SK-N-SH treated with all-trans-retinoic acid at 6 μM for 48 hours (cell line): ENCODE results near the gene LRRC4B.

Experiments
- CSDC2 ChIP-seq: fragments of 250-450 bp; sonication (Bioruptor Pico); IDR thresholded peaks from 2 replicates; pipeline ENCODE4 v1.5.0; 2020; ENCODE audit warnings: mild to moderate bottlenecking, moderate library complexity
- ESRRG ChIP-seq: fragments of 250-450 bp; sonication (Bioruptor Pico); IDR thresholded peaks from 2 replicates; pipeline ENCODE4 v1.6.1; 2021; ENCODE audit warnings: mild to moderate bottlenecking
- OSR1 ChIP-seq: fragments of 250-450 bp; sonication (Bioruptor Pico); IDR thresholded peaks from 2 replicates; pipeline ENCODE4 v1.8.0; 2022; ENCODE audit warnings: moderate library complexity, mild to moderate bottlenecking, inconsistent platforms
- PATZ1 ChIP-seq: fragments of 250-450 bp; sonication (Bioruptor Pico); IDR thresholded peaks from 2 replicates; pipeline ENCODE4 v1.8.0; 2020; ENCODE audit warnings: mild to moderate bottlenecking, moderate library complexity, borderline replicate concordance
- TCF4 ChIP-seq: fragments of 250-450 bp; sonication (Bioruptor Pico); IDR thresholded peaks from 2 replicates; pipeline ENCODE4 v1.8.0; 2021; ENCODE audit warnings: mild to moderate bottlenecking, moderate library complexity, borderline replicate concordance
- ZC3H10 ChIP-seq: fragments of 250-450 bp; sonication (Bioruptor Pico); IDR thresholded peaks from 2 replicates; pipeline ENCODE4 v1.5.1; 2021; ENCODE audit warnings: mild to moderate bottlenecking, moderate library complexity
- ZFP30 ChIP-seq: fragments of 450-650 bp; formaldehyde crosslinking; IDR thresholded peaks from 2 replicates; pipeline ENCODE4 v1.5.0; 2022; ENCODE audit warnings: mild to moderate bottlenecking, moderate library complexity
- ZNF8 ChIP-seq: fragments of 450-650 bp; formaldehyde crosslinking; IDR thresholded peaks from 2 replicates; pipeline ENCODE4 v1.5.0; 2020; ENCODE audit warnings: mild to moderate bottlenecking, moderate library complexity
- TF ChIP-seq, protein P1 (sequence below): fragments of 250-450 bp; sonication (Bioruptor Pico); IDR thresholded peaks from 2 replicates; pipeline ENCODE4 v1.5.1; 2020; ENCODE audit warnings: low read depth, mild to moderate bottlenecking, moderate library complexity

DNA sequence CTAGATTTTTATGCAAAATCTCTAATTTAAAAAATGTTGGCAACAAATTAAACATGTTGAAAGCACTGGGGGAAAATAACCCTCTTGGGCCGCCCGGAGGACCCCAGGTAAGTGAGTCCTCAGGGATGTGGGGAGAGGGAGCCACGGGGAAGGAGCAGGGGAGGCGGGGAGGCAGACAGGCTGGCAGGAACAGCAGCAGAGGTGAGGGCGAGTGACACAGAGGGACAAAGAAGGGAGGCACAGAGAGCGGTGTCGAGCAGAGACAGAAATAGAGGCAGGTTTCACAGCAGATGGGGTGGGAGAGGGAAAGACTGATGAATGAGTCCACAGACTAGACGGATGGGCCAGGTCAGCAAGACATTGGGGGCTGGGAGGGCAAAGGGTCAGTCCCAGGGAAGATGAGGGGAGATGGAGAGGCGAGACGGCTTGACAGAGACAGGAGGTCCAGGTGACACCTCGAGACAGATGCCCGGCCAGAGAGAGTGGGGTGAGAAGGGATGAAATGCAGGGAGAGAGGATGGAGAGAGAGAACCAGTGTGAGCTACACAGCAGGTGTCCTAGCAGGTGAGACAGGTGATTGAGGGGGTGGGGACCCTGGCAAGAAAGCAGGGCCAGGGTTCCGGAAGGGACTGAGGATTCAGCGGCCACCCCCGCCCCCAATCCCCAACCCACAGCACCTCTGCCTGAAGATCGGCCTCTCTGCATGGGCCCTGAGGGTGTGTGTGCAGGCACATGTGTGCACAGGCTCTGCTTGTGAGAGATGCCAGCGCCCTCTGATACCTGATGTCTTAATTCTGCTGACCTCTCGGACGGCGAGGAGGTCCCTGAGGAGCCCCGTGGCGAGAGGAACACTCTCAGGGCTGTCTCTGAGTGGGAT, 3.8 kb downstream of the LRRC4B start:
- TF ChIP-seq ZC3H10 (no peak), CSDC2 (no peak), ZNF8 (no peak), PATZ1 (no peak), ESRRG (CRISPR knock-in tag) (no peak), OSR1 (CRISPR knock-in tag) (no peak), ZFP30 (no peak), TCF4 (CRISPR knock-in tag) (no peak)
- TF ChIP-seq, protein P1, sequence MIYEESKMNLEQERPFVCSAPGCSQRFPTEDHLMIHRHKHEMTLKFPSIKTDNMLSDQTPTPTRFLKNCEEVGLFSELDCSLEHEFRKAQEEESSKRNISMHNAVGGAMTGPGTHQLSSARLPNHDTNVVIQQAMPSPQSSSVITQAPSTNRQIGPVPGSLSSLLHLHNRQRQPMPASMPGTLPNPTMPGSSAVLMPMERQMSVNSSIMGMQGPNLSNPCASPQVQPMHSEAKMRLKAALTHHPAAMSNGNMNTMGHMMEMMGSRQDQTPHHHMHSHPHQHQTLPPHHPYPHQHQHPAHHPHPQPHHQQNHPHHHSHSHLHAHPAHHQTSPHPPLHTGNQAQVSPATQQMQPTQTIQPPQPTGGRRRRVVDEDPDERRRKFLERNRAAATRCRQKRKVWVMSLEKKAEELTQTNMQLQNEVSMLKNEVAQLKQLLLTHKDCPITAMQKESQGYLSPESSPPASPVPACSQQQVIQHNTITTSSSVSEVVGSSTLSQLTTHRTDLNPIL (CRISPR knock-in tag) = no peak
